Neural cell (in vitro differentiated cells): ENCODE results near the gene MT1M. TPM values are rescaled to one million over a fixed set of nuclear protein-coding genes. Genes with fewer than 3 reads are reported as not detected.

Experiments
- H2AFZ ChIP-seq: fragments of 200-600, 300-800 bp; sonication (generic), shearing (Covaris generic); 2 replicates; pipeline ENCODE4 v1.6.0; 2014; ENCODE audit warnings: low read depth, mild to moderate bottlenecking, antibody characterized with exemption, low read length, moderate library complexity
- H3F3A ChIP-seq: fragments of 200-600 bp; shearing (Covaris generic); 2 replicates; pipeline ENCODE4 v1.6.1; 2016; ENCODE audit warnings: mild to moderate bottlenecking, moderate library complexity, mixed read lengths, antibody characterized with exemption, low read length; ENCODE audit not compliant: insufficient read depth, poor library complexity, severe bottlenecking
- H3K27ac ChIP-seq: fragments of 200-600, 300-800 bp; sonication (generic), shearing (Covaris generic); 2 replicates; pipeline ENCODE4 v1.5.1; 2014; ENCODE audit warnings: mild to moderate bottlenecking, low read length, moderate library complexity
- H3K27me3 ChIP-seq: fragments of 300-800, 200-600 bp; sonication (generic), shearing (Covaris generic); 2 replicates; pipeline ENCODE4 v1.6.0; 2014; ENCODE audit warnings: mild to moderate bottlenecking, low read depth, low read length, moderate library complexity; ENCODE audit not compliant: insufficient read depth
- H3K36me3 ChIP-seq: fragments of 300-800, 200-600 bp; sonication (generic), shearing (Covaris generic); 2 replicates; pipeline ENCODE4 v1.5.1; 2014; ENCODE audit warnings: mild to moderate bottlenecking, antibody characterized with exemption, low read length, moderate library complexity; ENCODE audit not compliant: insufficient read depth
- H3K4me2 ChIP-seq: fragments of 300-800, 200-600 bp; sonication (generic), shearing (Covaris generic); 2 replicates; pipeline ENCODE4 v1.6.0; 2014; ENCODE audit warnings: mild to moderate bottlenecking, low read length
- H3K4me3 ChIP-seq: fragments of 300-800, 200-600 bp; sonication (generic), shearing (Covaris generic); 2 replicates; pipeline ENCODE4 v1.5.1; 2014; ENCODE audit warnings: mild to moderate bottlenecking, low read length, moderate library complexity
- H3K79me2 ChIP-seq: fragments of 200-600 bp; shearing (Covaris generic); replicated peaks from 2 replicates; pipeline ENCODE4 v1.6.0; 2014; ENCODE audit warnings: mild to moderate bottlenecking, low read length, moderate library complexity; ENCODE audit not compliant: insufficient read depth
- H3K9ac ChIP-seq: fragments of 300-800, 200-600 bp; sonication (generic), shearing (Covaris generic); 2 replicates; pipeline ENCODE4 v1.6.1; 2016; ENCODE audit warnings: mild to moderate bottlenecking, low read length, mixed read lengths
- H3K9me2 ChIP-seq: fragments of 200-600 bp; shearing (Covaris generic); 2 replicates; pipeline ENCODE4 v1.6.1; 2016; ENCODE audit warnings: mild to moderate bottlenecking, low read length, mixed read lengths; ENCODE audit not compliant: insufficient read depth
- H3K9me3 ChIP-seq: fragments of 200-600, 300-800 bp; sonication (generic), shearing (Covaris generic); 2 replicates; pipeline ENCODE4 v1.6.1; 2016; ENCODE audit warnings: mild to moderate bottlenecking, mixed run types, low read length, moderate library complexity, mixed read lengths
- H4K20me1 ChIP-seq: fragments of 200-600 bp; shearing (Covaris generic); 2 replicates; pipeline ENCODE4 v1.6.1; 2016; ENCODE audit warnings: mild to moderate bottlenecking, mixed run types; ENCODE audit not compliant: insufficient read depth
- CTCF ChIP-seq: fragments of 450-650 bp; IDR thresholded peaks from 2 replicates; pipeline ENCODE4 v1.5.1; 2014; ENCODE audit warnings: antibody characterized with exemption, mild to moderate bottlenecking, moderate library complexity; ENCODE audit not compliant: poor library complexity, severe bottlenecking
- EP300 ChIP-seq: fragments of 450-650 bp; conservative IDR thresholded peaks from 2 replicates; pipeline ENCODE4 v1.6.1; 2014; ENCODE audit warnings: antibody characterized with exemption, mild to moderate bottlenecking, moderate library complexity; ENCODE audit not compliant: poor library complexity, severe bottlenecking
- EZH2 ChIP-seq: fragments of 200-600, 300-800 bp; shearing (Covaris generic), sonication (generic); IDR thresholded peaks from 2 replicates; pipeline ENCODE4 v1.6.1; 2014; ENCODE audit warnings: antibody characterized with exemption, low read length, borderline replicate concordance, mild to moderate bottlenecking; ENCODE audit not compliant: insufficient read depth, poor library complexity, severe bottlenecking
- MXI1 ChIP-seq: fragments of 450-650 bp; conservative IDR thresholded peaks from 2 replicates; pipeline ENCODE4 v1.6.1; 2014; ENCODE audit warnings: antibody characterized with exemption, mild to moderate bottlenecking; ENCODE audit not compliant: poor library complexity, severe bottlenecking
- POLR2AphosphoS5 ChIP-seq: IDR thresholded peaks from 2 replicates; pipeline ENCODE4 v1.6.1; 2012
- RAD21 ChIP-seq: fragments of 450-650 bp; conservative IDR thresholded peaks from 2 replicates; pipeline ENCODE4 v1.6.1; 2014; ENCODE audit warnings: antibody characterized with exemption, mild to moderate bottlenecking, moderate library complexity
- REST ChIP-seq: IDR thresholded peaks from 2 replicates; pipeline ENCODE4 v1.6.1; 2012; ENCODE audit warnings: borderline replicate concordance
- SMC3 ChIP-seq: fragments of 450-650 bp; conservative IDR thresholded peaks from 2 replicates; pipeline ENCODE4 v1.6.1; 2014; ENCODE audit warnings: antibody characterized with exemption, mild to moderate bottlenecking, moderate library complexity; ENCODE audit not compliant: poor library complexity
- TAF1 ChIP-seq: IDR thresholded peaks from 2 replicates; pipeline ENCODE4 v1.6.1; 2012; ENCODE audit warnings: low read depth
- polyA plus RNA-seq: library from polyadenylated mRNA; depleted of rRNA; stranded (reverse); fragments of >200 nt; gene quantifications from 2 replicates; pipeline ENCODE4 v1.2.3, GENCODE V29; 2014

MT1M gene
- polyA plus RNA-seq, 1 donor from 2014 or later: not detected

- H3K4me3 ChIP-seq: no peak overlapping the region
- no peak overlapping the region for H3K4me2 ChIP-seq
- TF ChIP-seq EP300 (no peak), SMC3 (no peak), REST (no peak), CTCF (no peak), EZH2 (no peak), POLR2AphosphoS5 (no peak), RAD21 (no peak), MXI1 (no peak), TAF1 (no peak)
- H2AFZ ChIP-seq: no peak overlapping the region
- no peaks in the 10 kb centered on the region for H4K20me1 ChIP-seq
- no peaks in the 10 kb centered on the region for H3K36me3 ChIP-seq
- no peaks in the 10 kb centered on the region for H3K9me3 ChIP-seq
- H3K27me3 ChIP-seq: peaks cover 17% of the 10 kb centered on the region
- no peaks in the 10 kb centered on the region for H3F3A ChIP-seq
- H3K27ac ChIP-seq: no peak overlapping the region
- no peaks in the 10 kb centered on the region for H3K79me2 ChIP-seq
- H3K9ac ChIP-seq: no peak overlapping the region
- H3K9me2 ChIP-seq: no peaks in the 10 kb centered on the region
These were observed 38.2 kb upstream of the MT1M start for GRCh38 chr16:56594292-56594619.

GRCh38 chr16:56600398-56600999 is 32.0 kb upstream of the MT1M start:
- H3K9ac ChIP-seq: no peak overlapping the region

More at GRCh38 chr16:56600398-56600999, 32.0 kb upstream of the MT1M start:
- Histone ChIP-seq H3K9me3 (no peaks in the 10 kb centered on the region), H3K79me2 (no peaks in the 10 kb centered on the region), H3K9me2 (no peaks in the 10 kb centered on the region), H3K27me3 (peaks cover 3% of the 10 kb centered on the region), H4K20me1 (no peaks in the 10 kb centered on the region), H3K4me2 (no peak overlapping the region), H3K36me3 (no peaks in the 10 kb centered on the region), H3K27ac (no peak overlapping the region), H3F3A (no peaks in the 10 kb centered on the region), H2AFZ (no peak overlapping the region), H3K4me3 (no peak overlapping the region)
- TF ChIP-seq MXI1: no peak
- TF ChIP-seq RAD21: no peak
- no peak for TF ChIP-seq POLR2AphosphoS5
- no peak for TF ChIP-seq TAF1
- TF ChIP-seq REST: no peak
